ENCODE measurements around the gene ADGRV1. TPM values are rescaled to one million over a fixed set of nuclear protein-coding genes. Genes with fewer than 3 reads are reported as not detected.
A peak's percentile ranks its signal among the peaks of the same experiment; 100 is the strongest.

Gene ADGRV1
- polyA plus RNA-seq, 1 donor from 2014 or later: 3.7 TPM

GRCh38 chr5:90783460-90784333, 225.1 kb downstream of the ADGRV1 start:
- no peaks in the 10 kb centered on the region for H3F3A ChIP-seq (ENCODE audit: insufficient read depth, low read length, poor library complexity, severe bottlenecking)
- no peak overlapping the region for H3K4me2 ChIP-seq (ENCODE audit: low read length)
- H3K9me3 ChIP-seq (ENCODE audit: low read length): no peaks in the 10 kb centered on the region
- H3K36me3 ChIP-seq (ENCODE audit: insufficient read depth, low read length): no peaks in the 10 kb centered on the region
- peak; percentile 92 for TF ChIP-seq RAD21 (conservative IDR thresholded peaks at IDR 0.05)
- TF ChIP-seq SMC3 (conservative IDR thresholded peaks at IDR 0.05; ENCODE audit: poor library complexity): peak; percentile 84
- no peak for TF ChIP-seq REST (IDR thresholded peaks at IDR 0.05; ENCODE audit: borderline replicate concordance)
- TF ChIP-seq CTCF (IDR thresholded peaks at IDR 0.05; ENCODE audit: poor library complexity, severe bottlenecking): peak; percentile 91
- no peaks in the 10 kb centered on the region for H3K27me3 ChIP-seq (ENCODE audit: insufficient read depth, low read depth, low read length)
- no peaks in the 10 kb centered on the region for H3K9me2 ChIP-seq (ENCODE audit: insufficient read depth, low read length)
- no peaks in the 10 kb centered on the region for H3K79me2 ChIP-seq (replicated peaks; ENCODE audit: insufficient read depth, low read length)
- no peaks in the 10 kb centered on the region for H4K20me1 ChIP-seq (ENCODE audit: insufficient read depth)
- H3K9ac ChIP-seq (ENCODE audit: low read length): no peak overlapping the region
- H2AFZ ChIP-seq (ENCODE audit: low read depth, low read length): no peak overlapping the region
- H3K27ac ChIP-seq (ENCODE audit: low read length): no peak overlapping the region
- no peak overlapping the region for H3K4me3 ChIP-seq (ENCODE audit: low read length)

GRCh38 chr5:90786756-90787155, 228.2 kb downstream of the ADGRV1 start:
- no peaks in the 10 kb centered on the region for H3F3A ChIP-seq (ENCODE audit: insufficient read depth, low read length, poor library complexity, severe bottlenecking)
- H3K27ac ChIP-seq (ENCODE audit: low read length): no peak overlapping the region
- H3K79me2 ChIP-seq (replicated peaks; ENCODE audit: insufficient read depth, low read length): no peaks in the 10 kb centered on the region
- H3K9me2 ChIP-seq (ENCODE audit: insufficient read depth, low read length): no peaks in the 10 kb centered on the region
- no peak overlapping the region for H3K9ac ChIP-seq (ENCODE audit: low read length)
- no peaks in the 10 kb centered on the region for H4K20me1 ChIP-seq (ENCODE audit: insufficient read depth)
- no peaks in the 10 kb centered on the region for H3K9me3 ChIP-seq (ENCODE audit: low read length)
- TF ChIP-seq CTCF (IDR thresholded peaks at IDR 0.05; ENCODE audit: poor library complexity, severe bottlenecking): no peak
- no peak for TF ChIP-seq REST (IDR thresholded peaks at IDR 0.05; ENCODE audit: borderline replicate concordance)
- no peak for TF ChIP-seq MXI1 (conservative IDR thresholded peaks at IDR 0.05; ENCODE audit: poor library complexity, severe bottlenecking)
- no peak for TF ChIP-seq SMC3 (conservative IDR thresholded peaks at IDR 0.05; ENCODE audit: poor library complexity)
- TF ChIP-seq TAF1 (IDR thresholded peaks at IDR 0.05; ENCODE audit: low read depth): no peak
- TF ChIP-seq EP300 (conservative IDR thresholded peaks at IDR 0.05; ENCODE audit: poor library complexity, severe bottlenecking): no peak
- TF ChIP-seq POLR2AphosphoS5 (IDR thresholded peaks at IDR 0.05): no peak
- no peak for TF ChIP-seq EZH2 (IDR thresholded peaks at IDR 0.05; ENCODE audit: borderline replicate concordance, insufficient read depth, low read length, poor library complexity, severe bottlenecking)
- no peak for TF ChIP-seq RAD21 (conservative IDR thresholded peaks at IDR 0.05)
- H3K36me3 ChIP-seq (ENCODE audit: insufficient read depth, low read length): no peaks in the 10 kb centered on the region
- no peak overlapping the region for H2AFZ ChIP-seq (ENCODE audit: low read depth, low read length)
- no peak overlapping the region for H3K4me3 ChIP-seq (ENCODE audit: low read length)
- no peak overlapping the region for H3K4me2 ChIP-seq (ENCODE audit: low read length)
- no peaks in the 10 kb centered on the region for H3K27me3 ChIP-seq (ENCODE audit: insufficient read depth, low read depth, low read length)

Data from neural cell (in vitro differentiated cells).